ENCODE results near the gene MAGEA4.

- TF ChIP-seq ZNF565 (CRISPR knock-in tag; conservative IDR thresholded peaks at IDR 0.05; ENCODE audit: low read depth) (no peak), CSDC2 (CRISPR knock-in tag; IDR thresholded peaks at IDR 0.05) (no peak), BACH2 (CRISPR knock-in tag; IDR thresholded peaks at IDR 0.05; ENCODE audit: borderline replicate concordance) (no peak), ARNTL (CRISPR knock-in tag; IDR thresholded peaks at IDR 0.05; ENCODE audit: borderline replicate concordance, low read depth) (no peak)
- TF ChIP-seq, protein P1, sequence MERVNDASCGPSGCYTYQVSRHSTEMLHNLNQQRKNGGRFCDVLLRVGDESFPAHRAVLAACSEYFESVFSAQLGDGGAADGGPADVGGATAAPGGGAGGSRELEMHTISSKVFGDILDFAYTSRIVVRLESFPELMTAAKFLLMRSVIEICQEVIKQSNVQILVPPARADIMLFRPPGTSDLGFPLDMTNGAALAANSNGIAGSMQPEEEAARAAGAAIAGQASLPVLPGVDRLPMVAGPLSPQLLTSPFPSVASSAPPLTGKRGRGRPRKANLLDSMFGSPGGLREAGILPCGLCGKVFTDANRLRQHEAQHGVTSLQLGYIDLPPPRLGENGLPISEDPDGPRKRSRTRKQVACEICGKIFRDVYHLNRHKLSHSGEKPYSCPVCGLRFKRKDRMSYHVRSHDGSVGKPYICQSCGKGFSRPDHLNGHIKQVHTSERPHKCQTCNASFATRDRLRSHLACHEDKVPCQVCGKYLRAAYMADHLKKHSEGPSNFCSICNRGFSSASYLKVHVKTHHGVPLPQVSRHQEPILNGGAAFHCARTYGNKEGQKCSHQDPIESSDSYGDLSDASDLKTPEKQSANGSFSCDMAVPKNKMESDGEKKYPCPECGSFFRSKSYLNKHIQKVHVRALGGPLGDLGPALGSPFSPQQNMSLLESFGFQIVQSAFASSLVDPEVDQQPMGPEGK (CRISPR knock-in tag; IDR thresholded peaks at IDR 0.05; ENCODE audit: borderline replicate concordance), result no peak
Observed at GRCh38 chrX:151954730-151955129, 42.0 kb downstream of the MAGEA4 start.

Data from SK-N-SH treated with all-trans-retinoic acid at 6 μM for 48 hours (cell line).